Esophagus squamous epithelium (tissue), 4 donors: ENCODE data around the gene MAF.

Source experiments
- POLR2A ChIP-seq, 4 donors: fragments of 450-650 bp; IDR thresholded peaks; one replicate each; pipeline ENCODE4 v1.6.1; 2017; ENCODE audit warnings: antibody characterized with exemption in 4 of 4, mild to moderate bottlenecking in 4 of 4, moderate library complexity in 3 of 4
- TF ChIP-seq, protein P1 (sequence below), 6 experiments: fragments of 450-650 bp in 4 of 6; fragments of 200-600 bp in 2 of 6; sonication (generic) in 2 of 6; IDR thresholded peaks; one replicate each; pipeline ENCODE4 v1.5.1; 2016 to 2019; ENCODE audit warnings: antibody characterized with exemption in 6 of 6, mild to moderate bottlenecking in 4 of 6, moderate library complexity in 4 of 6

DNA sequence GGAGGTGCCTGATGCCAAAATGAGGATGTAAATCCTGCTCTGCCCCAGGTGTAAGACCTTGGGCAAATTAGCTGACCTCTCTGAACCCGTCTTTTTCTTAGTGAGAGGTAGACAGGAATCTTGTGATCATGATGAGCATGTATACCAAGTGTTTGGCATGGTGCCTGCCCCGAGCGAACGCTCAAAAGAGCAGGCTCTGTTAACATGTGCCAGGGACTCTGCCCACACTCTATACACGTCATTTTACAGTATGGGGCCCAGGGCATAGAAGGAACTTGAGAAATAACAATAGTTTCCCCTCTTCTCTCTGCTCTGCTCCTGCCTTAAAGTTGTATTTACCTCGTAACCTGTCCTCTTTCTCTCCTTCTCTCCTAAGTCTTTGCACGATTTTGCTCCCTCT, 9.3 kb upstream of the MAF start:
- TF ChIP-seq, protein P1, sequence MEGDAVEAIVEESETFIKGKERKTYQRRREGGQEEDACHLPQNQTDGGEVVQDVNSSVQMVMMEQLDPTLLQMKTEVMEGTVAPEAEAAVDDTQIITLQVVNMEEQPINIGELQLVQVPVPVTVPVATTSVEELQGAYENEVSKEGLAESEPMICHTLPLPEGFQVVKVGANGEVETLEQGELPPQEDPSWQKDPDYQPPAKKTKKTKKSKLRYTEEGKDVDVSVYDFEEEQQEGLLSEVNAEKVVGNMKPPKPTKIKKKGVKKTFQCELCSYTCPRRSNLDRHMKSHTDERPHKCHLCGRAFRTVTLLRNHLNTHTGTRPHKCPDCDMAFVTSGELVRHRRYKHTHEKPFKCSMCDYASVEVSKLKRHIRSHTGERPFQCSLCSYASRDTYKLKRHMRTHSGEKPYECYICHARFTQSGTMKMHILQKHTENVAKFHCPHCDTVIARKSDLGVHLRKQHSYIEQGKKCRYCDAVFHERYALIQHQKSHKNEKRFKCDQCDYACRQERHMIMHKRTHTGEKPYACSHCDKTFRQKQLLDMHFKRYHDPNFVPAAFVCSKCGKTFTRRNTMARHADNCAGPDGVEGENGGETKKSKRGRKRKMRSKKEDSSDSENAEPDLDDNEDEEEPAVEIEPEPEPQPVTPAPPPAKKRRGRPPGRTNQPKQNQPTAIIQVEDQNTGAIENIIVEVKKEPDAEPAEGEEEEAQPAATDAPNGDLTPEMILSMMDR (IDR thresholded peaks at IDR 0.05), result no peak
- TF ChIP-seq POLR2A (IDR thresholded peaks at IDR 0.05), result no peak
